GM13977 (cell line): ENCODE measurements around the gene LMTK3.

Experiments used
- DNase-seq: peaks from one replicate; pipeline ENCODE4 v3.0.0; 2012; ENCODE audit warnings: low spot score
- in situ Hi-C: fragments of 300-500 bp; cut with MboI; formaldehyde crosslinking; loops from one replicate; pipeline ENCODE4 v1.12.0; 2022; ENCODE audit warnings: low sequenced_read_pairs, low pct_unique_long_range_greater_than_20kb, mixed read lengths, inconsistent platforms; ENCODE audit not compliant: unreplicated experiment
- TF ChIP-seq, protein P1 (sequence below): IDR thresholded peaks from 2 replicates; pipeline ENCODE4 v1.5.1; 2012; ENCODE audit warnings: mild to moderate bottlenecking, control low read depth; ENCODE audit not compliant: insufficient read depth; ENCODE audit errors: extremely low read depth, missing control alignments

Gene LMTK3

DNA sequence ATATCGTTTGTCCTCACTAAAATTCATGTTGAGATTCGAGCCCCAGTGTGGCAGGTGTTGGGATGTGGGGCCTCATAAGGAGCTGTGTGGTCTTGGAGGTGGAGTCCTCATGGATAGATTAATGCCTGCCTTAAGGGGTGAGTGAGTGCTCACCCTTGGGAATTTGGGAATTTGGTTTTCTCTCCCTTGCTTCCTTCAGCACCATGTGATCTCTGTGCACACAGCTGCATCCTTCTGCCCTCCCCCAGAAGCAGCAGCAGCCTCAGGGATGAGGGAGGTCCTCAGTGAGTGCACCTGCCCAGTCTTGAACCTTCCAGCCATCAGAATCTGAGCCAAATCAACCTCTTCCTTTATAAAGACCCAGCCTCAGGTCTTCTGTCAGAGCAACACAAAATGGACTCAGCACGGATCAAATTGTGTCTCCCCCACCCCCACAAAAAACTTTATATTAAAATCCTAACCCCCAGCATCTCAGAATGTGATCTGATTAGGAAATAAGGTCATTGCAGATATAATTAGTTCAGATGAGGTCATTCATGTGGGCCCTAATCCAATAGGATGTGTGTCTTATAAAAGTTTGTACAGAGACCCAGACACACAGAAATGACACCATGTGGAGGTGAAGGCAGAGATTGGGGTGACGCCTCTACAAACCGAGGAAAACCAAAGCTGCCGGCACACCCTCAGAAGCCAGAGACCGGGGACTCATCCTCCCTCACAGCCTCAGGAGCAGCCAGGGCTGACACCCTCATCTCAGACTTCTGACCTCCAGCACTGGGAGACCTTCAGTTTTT lies 29.6 kb downstream of the LMTK3 start:
- DNase-seq = no peak
- in situ Hi-C loops = no loop called here
- TF ChIP-seq, protein P1, sequence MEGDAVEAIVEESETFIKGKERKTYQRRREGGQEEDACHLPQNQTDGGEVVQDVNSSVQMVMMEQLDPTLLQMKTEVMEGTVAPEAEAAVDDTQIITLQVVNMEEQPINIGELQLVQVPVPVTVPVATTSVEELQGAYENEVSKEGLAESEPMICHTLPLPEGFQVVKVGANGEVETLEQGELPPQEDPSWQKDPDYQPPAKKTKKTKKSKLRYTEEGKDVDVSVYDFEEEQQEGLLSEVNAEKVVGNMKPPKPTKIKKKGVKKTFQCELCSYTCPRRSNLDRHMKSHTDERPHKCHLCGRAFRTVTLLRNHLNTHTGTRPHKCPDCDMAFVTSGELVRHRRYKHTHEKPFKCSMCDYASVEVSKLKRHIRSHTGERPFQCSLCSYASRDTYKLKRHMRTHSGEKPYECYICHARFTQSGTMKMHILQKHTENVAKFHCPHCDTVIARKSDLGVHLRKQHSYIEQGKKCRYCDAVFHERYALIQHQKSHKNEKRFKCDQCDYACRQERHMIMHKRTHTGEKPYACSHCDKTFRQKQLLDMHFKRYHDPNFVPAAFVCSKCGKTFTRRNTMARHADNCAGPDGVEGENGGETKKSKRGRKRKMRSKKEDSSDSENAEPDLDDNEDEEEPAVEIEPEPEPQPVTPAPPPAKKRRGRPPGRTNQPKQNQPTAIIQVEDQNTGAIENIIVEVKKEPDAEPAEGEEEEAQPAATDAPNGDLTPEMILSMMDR = no peak

DNA sequence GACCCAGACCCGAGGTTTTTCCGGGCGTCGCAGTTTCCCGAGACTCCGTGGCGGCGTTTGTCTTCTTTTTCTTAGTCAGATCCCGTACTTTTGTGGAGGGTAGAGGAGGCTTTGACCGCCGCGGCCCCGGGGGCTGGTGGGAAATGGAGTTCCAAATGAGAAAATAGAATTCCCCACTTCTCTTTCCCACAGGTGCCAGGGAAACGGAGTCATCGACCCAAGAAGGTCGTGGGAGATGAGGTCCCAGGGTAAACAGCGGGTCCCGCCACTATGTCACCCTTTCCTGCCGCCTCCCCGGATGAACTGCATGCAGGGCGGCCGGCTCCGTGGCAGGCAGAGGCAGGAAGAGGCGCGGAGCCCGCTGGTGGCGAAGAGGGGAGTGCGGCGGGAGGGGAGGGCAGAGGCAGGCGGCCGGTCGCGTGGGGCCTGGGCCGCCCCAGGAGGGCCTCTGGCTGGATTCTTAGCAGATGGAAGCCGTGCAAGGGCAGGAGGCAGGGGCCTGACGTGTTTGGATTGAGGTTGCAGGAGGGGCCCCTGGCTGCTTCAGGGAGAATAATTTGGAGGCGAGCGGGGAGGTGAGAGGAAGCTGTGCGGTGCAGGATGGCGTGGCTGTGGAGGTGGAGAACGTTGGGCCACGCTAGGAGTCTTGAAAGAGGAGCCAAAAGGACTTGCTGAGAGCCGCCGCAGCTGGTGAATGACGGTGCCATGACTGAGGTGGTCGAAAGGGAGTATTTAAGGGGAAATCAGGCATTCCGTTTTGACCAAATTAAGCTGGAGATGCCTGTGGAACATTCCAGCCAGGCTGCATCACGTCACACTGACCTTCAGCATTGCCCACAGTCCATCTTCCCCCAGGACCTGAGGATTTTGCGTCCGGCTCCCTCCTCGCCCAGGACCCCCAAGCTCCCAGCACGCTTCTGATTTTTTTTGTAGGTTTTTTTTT lies 30.8 kb downstream of the LMTK3 start:
- in situ Hi-C loops = no loop called here
- TF ChIP-seq, protein P1 = no peak
- no peak for DNase-seq

DNA sequence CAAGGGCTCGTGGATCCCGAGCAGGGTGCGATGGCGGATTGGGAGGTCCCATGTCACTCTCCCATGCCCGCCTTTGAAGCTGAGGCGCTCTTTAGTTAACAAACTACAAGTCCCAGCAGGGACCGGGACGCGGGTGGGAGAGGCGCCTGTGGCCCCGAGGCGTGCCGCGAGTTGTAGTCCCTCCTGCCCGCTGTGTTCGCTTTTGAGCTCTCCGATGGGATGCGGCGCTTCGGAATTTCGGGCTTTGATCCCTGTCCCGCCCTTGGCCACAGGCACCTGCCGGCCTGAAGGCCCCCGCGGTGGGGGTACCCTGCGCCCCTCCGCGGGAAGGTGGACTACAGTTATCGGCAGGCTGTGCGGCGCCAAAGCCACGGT lies 31.5 kb downstream of the LMTK3 start:
- TF ChIP-seq, protein P1 = no peak
- in situ Hi-C loops = no loop called here

DNA sequence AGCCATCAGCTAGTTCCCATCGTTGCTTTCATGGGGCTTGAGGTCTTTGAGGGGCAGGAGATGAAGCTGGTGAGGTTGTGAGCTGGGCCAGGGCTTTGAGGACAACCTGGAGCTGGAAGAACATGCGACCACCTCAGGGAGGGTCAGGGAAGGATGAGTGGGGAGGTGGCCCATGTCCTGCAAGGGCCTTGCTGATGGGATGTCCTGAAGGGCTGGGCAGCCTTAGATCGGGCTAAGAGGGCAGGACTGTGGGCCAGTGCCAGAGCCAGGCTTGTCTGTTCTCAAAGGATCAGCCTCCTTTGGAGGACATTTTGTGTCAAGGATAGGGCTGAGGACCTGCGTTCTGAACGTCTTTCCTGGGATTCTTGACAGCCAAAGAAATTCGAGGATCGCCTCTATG lies 31.9 kb downstream of the LMTK3 start:
- in situ Hi-C loops = no loop called here
- no peak for DNase-seq
- TF ChIP-seq, protein P1 = no peak

More for the DNA sequence above, 31.5 kb downstream of the LMTK3 start:
- DNase-seq = no peak

DNA sequence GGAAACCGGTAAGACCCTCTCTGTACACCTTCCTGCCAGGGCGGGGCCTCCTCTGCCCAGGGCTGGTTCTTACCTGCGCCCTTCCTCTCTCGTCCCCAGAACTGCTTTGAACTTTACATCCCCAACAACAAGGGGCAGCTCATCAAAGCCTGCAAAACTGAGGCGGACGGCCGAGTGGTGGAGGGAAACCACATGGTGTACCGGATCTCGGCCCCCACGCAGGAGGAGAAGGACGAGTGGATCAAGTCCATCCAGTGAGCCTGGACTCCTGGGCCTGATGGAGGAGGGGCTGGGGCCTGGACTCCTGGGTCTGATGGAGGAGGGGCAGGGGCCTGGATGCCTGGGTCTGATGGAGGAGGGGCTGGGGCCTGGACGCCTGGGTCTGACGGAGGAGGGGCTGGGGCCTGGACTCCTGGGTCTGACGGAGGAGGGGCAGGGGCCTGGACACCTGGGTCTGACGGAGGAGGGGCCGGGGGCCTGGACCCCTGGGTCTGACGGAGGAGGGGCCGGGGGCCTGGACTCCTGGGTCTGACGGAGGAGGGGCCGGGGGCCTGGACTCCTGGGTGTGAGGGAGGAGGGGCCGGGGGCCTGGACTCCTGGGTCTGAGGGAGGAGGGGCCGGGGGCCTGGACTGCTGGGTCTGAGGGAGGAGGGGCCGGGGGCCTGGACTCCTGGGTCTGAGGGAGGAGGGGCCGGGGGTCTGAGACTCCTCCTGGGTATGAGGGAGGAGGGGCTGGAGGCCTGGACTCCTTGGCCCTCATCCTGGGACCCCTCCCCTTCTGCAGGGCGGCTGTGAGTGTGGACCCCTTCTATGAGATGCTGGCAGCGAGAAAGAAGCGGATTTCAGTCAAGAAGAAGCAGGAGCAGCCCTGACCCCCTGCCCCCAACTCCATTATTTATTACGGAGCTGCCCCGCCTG lies 33.0 kb downstream of the LMTK3 start:
- in situ Hi-C loops = no loop called here
- TF ChIP-seq, protein P1 = no peak
- no peak for DNase-seq
